SK-N-SH treated with all-trans-retinoic acid at 6 μM for 48 hours (cell line): ENCODE results near the gene BNC2.

Source experiments
- ATAC-seq: fragments of 200-7000 bp; cut with Tn5 transposase; 3 replicates; pipeline ENCODE4 v1.9.1; 2020; ENCODE audit warnings: mild to moderate bottlenecking, moderate library complexity
- ARNTL ChIP-seq: fragments of 450-650 bp; formaldehyde crosslinking; IDR thresholded peaks from 2 replicates; pipeline ENCODE4 v1.5.0; 2020; ENCODE audit warnings: low read depth, mild to moderate bottlenecking, moderate library complexity, borderline replicate concordance
- BACH2 ChIP-seq: fragments of 250-450 bp; sonication (Bioruptor Pico); IDR thresholded peaks from 2 replicates; pipeline ENCODE4 v1.9.0; 2021; ENCODE audit warnings: mild to moderate bottlenecking, borderline replicate concordance
- CREB5 ChIP-seq: fragments of 250-450 bp; sonication (Bioruptor Pico); IDR thresholded peaks from 2 replicates; pipeline ENCODE4 v1.5.1; 2020; ENCODE audit warnings: low read depth, mild to moderate bottlenecking, moderate library complexity
- CSDC2 ChIP-seq: fragments of 250-450 bp; sonication (Bioruptor Pico); IDR thresholded peaks from 2 replicates; pipeline ENCODE4 v1.5.0; 2020; ENCODE audit warnings: mild to moderate bottlenecking, moderate library complexity
- CSRNP3 ChIP-seq: fragments of 250-450 bp; sonication (Bioruptor Pico); IDR thresholded peaks from 2 replicates; pipeline ENCODE4 v1.5.1; 2021; ENCODE audit warnings: mild to moderate bottlenecking, moderate library complexity
- ESRRG ChIP-seq: fragments of 250-450 bp; sonication (Bioruptor Pico); IDR thresholded peaks from 2 replicates; pipeline ENCODE4 v1.6.1; 2021; ENCODE audit warnings: mild to moderate bottlenecking
- GLIS3 ChIP-seq: fragments of 250-450 bp; sonication (Bioruptor Pico); IDR thresholded peaks from 2 replicates; pipeline ENCODE4 v1.5.0; 2020; ENCODE audit warnings: mild to moderate bottlenecking, moderate library complexity
- ISL1 ChIP-seq: fragments of 250-450 bp; sonication (Bioruptor Pico); IDR thresholded peaks from 2 replicates; pipeline ENCODE4 v2.1.2; 2022; ENCODE audit warnings: mild to moderate bottlenecking, moderate library complexity
- OSR1 ChIP-seq: fragments of 250-450 bp; sonication (Bioruptor Pico); IDR thresholded peaks from 2 replicates; pipeline ENCODE4 v1.8.0; 2022; ENCODE audit warnings: moderate library complexity, mild to moderate bottlenecking, inconsistent platforms
- PATZ1 ChIP-seq: fragments of 250-450 bp; sonication (Bioruptor Pico); IDR thresholded peaks from 2 replicates; pipeline ENCODE4 v1.8.0; 2020; ENCODE audit warnings: mild to moderate bottlenecking, moderate library complexity, borderline replicate concordance
- RARB ChIP-seq: fragments of 250-450 bp; sonication (Bioruptor Pico); IDR thresholded peaks from 2 replicates; pipeline ENCODE4 v1.8.0; 2021; ENCODE audit warnings: mild to moderate bottlenecking, moderate library complexity
- SNAI2 ChIP-seq: fragments of 250-450 bp; sonication (Bioruptor Pico); IDR thresholded peaks from 2 replicates; pipeline ENCODE4 v1.5.0; 2020; ENCODE audit warnings: mild to moderate bottlenecking, moderate library complexity
- TCF4 ChIP-seq: fragments of 250-450 bp; sonication (Bioruptor Pico); IDR thresholded peaks from 2 replicates; pipeline ENCODE4 v1.8.0; 2021; ENCODE audit warnings: mild to moderate bottlenecking, moderate library complexity, borderline replicate concordance
- TOX ChIP-seq: fragments of 250-450 bp; sonication (Bioruptor Pico); IDR thresholded peaks from 2 replicates; pipeline ENCODE4 v1.8.0; 2021; ENCODE audit warnings: mild to moderate bottlenecking, moderate library complexity, borderline replicate concordance
- TSHZ2 ChIP-seq: fragments of 250-450 bp; sonication (Bioruptor Pico); IDR thresholded peaks from 2 replicates; pipeline ENCODE4 v1.5.0; 2020; ENCODE audit warnings: mild to moderate bottlenecking, moderate library complexity
- ZC3H10 ChIP-seq: fragments of 250-450 bp; sonication (Bioruptor Pico); IDR thresholded peaks from 2 replicates; pipeline ENCODE4 v1.5.1; 2021; ENCODE audit warnings: mild to moderate bottlenecking, moderate library complexity
- ZFP3 ChIP-seq: fragments of 250-450 bp; sonication (Bioruptor Pico); IDR thresholded peaks from 2 replicates; pipeline ENCODE4 v1.5.0; 2020; ENCODE audit warnings: mild to moderate bottlenecking, moderate library complexity
- ZFP30 ChIP-seq: fragments of 450-650 bp; formaldehyde crosslinking; IDR thresholded peaks from 2 replicates; pipeline ENCODE4 v1.5.0; 2022; ENCODE audit warnings: mild to moderate bottlenecking, moderate library complexity
- ZNF565 ChIP-seq: fragments of 450-650 bp; formaldehyde crosslinking; conservative IDR thresholded peaks from 2 replicates; pipeline ENCODE4 v1.5.0; 2020; ENCODE audit warnings: low read depth, mild to moderate bottlenecking, moderate library complexity
- ZNF70 ChIP-seq: fragments of 450-650 bp; formaldehyde crosslinking; IDR thresholded peaks from 2 replicates; pipeline ENCODE4 v1.5.0; 2020; ENCODE audit warnings: mild to moderate bottlenecking, moderate library complexity
- ZNF8 ChIP-seq: fragments of 450-650 bp; formaldehyde crosslinking; IDR thresholded peaks from 2 replicates; pipeline ENCODE4 v1.5.0; 2020; ENCODE audit warnings: mild to moderate bottlenecking, moderate library complexity

The BNC2 gene

GRCh38 chr9:16825331-16825725, 45.1 kb downstream of the BNC2 start:
- peak; percentile 60 for ATAC-seq
- no peak for TF ChIP-seq ZFP30
- TF ChIP-seq ZC3H10 = no peak
- TF ChIP-seq GLIS3 = no peak
- TF ChIP-seq RARB (CRISPR knock-in tag) = no peak
- no peak for TF ChIP-seq CSRNP3
- no peak for TF ChIP-seq TOX (CRISPR knock-in tag)
- TF ChIP-seq CREB5 (CRISPR knock-in tag) = no peak
- TF ChIP-seq ZNF565 (CRISPR knock-in tag) = no peak
- no peak for TF ChIP-seq TCF4
- TF ChIP-seq ZNF70 = no peak
- TF ChIP-seq CSDC2 (CRISPR knock-in tag) = no peak
- no peak for TF ChIP-seq ESRRG
- no peak for TF ChIP-seq ARNTL (CRISPR knock-in tag)
- TF ChIP-seq PATZ1 (CRISPR knock-in tag) = no peak
- TF ChIP-seq SNAI2 = no peak
- TF ChIP-seq ZNF8 (CRISPR knock-in tag) = no peak

- no peak for TF ChIP-seq PATZ1 (CRISPR knock-in tag)
- TF ChIP-seq BACH2 (CRISPR knock-in tag) = no peak
- peak; percentile 55 for ATAC-seq
Measured at GRCh38 chr9:16824545-16825330, 45.7 kb downstream of the BNC2 start.

- TF ChIP-seq ZFP3 (no peak), ESRRG (no peak), OSR1 (CRISPR knock-in tag) (no peak), ISL1 (no peak), CSDC2 (CRISPR knock-in tag) (no peak), RARB (CRISPR knock-in tag) (no peak), ZNF565 (CRISPR knock-in tag) (no peak), ARNTL (CRISPR knock-in tag) (no peak), GLIS3 (no peak), TCF4 (no peak), ZFP30 (no peak), TOX (CRISPR knock-in tag) (no peak), BACH2 (CRISPR knock-in tag) (no peak), ZNF8 (CRISPR knock-in tag) (no peak), CSRNP3 (no peak), TSHZ2 (CRISPR knock-in tag) (no peak)
- ATAC-seq = no peak
Measured at GRCh38 chr9:16823906-16824305, 46.6 kb downstream of the BNC2 start.
